ENCODE results near the gene LRMDA.
"Not testable (repeated sequence)": the region's sequence is repeated elsewhere in the genome, so short reads cannot be mapped to it uniquely, and the experiment has no call there.

LRMDA gene

GRCh38 chr10:76055963-76056362 is 624.5 kb downstream of the LRMDA start:
- no peak for DNase-seq (ENCODE audit: low read depth in 1 of 2, low spot score in 1 of 2)

GRCh38 chr10:76060993-76061392 is 629.6 kb downstream of the LRMDA start:
- DNase-seq (ENCODE audit: low read depth in 1 of 2, low spot score in 1 of 2) = not testable (repeated sequence)

GRCh38 chr10:76066457-76066856 is 635.0 kb downstream of the LRMDA start:
- no peak for DNase-seq (ENCODE audit: low read depth in 1 of 2, low spot score in 1 of 2)

- no peak for DNase-seq (ENCODE audit: low read depth in 1 of 2, low spot score in 1 of 2)
Measured at GRCh38 chr10:76067447-76067846, 636.0 kb downstream of the LRMDA start.

GRCh38 chr10:76068856-76069255 is 637.4 kb downstream of the LRMDA start:
- DNase-seq (ENCODE audit: low read depth in 1 of 2, low spot score in 1 of 2) = no peak

- DNase-seq (ENCODE audit: low read depth in 1 of 2, low spot score in 1 of 2) = no peak
Measured at GRCh38 chr10:76070916-76071315, 639.5 kb downstream of the LRMDA start.

- DNase-seq (ENCODE audit: low read depth in 1 of 2, low spot score in 1 of 2) = no peak
Measured at GRCh38 chr10:76071653-76072365, 640.4 kb downstream of the LRMDA start.

GRCh38 chr10:76072384-76072783 is 641.0 kb downstream of the LRMDA start:
- no peak for DNase-seq (ENCODE audit: low read depth in 1 of 2, low spot score in 1 of 2)

GRCh38 chr10:76073524-76073923 is 642.1 kb downstream of the LRMDA start:
- DNase-seq (ENCODE audit: low read depth in 1 of 2, low spot score in 1 of 2) = no peak

- no peak for DNase-seq (ENCODE audit: low read depth in 1 of 2, low spot score in 1 of 2)
Measured at GRCh38 chr10:76074659-76075058, 643.2 kb downstream of the LRMDA start.

GRCh38 chr10:76080451-76080850 is 649.0 kb downstream of the LRMDA start:
- DNase-seq (ENCODE audit: low read depth in 1 of 2, low spot score in 1 of 2) = no peak

- DNase-seq (ENCODE audit: low read depth in 1 of 2, low spot score in 1 of 2) = no peak
Measured at GRCh38 chr10:76080991-76081390, 649.6 kb downstream of the LRMDA start.

GRCh38 chr10:76082232-76082631 is 650.8 kb downstream of the LRMDA start:
- no peak for DNase-seq (ENCODE audit: low read depth in 1 of 2, low spot score in 1 of 2)

GRCh38 chr10:76082956-76083355 is 651.5 kb downstream of the LRMDA start:
- DNase-seq (ENCODE audit: low read depth in 1 of 2, low spot score in 1 of 2) = no peak

- no peak for DNase-seq (ENCODE audit: low read depth in 1 of 2, low spot score in 1 of 2)
Measured at GRCh38 chr10:76085002-76085816, 653.8 kb downstream of the LRMDA start.

GRCh38 chr10:76085817-76086167 is 654.4 kb downstream of the LRMDA start:
- DNase-seq (ENCODE audit: low read depth in 1 of 2, low spot score in 1 of 2) = no peak

GRCh38 chr10:76086170-76086760 is 654.8 kb downstream of the LRMDA start:
- DNase-seq (ENCODE audit: low read depth in 1 of 2, low spot score in 1 of 2) = no peak

- DNase-seq (ENCODE audit: low read depth in 1 of 2, low spot score in 1 of 2) = no peak
Measured at GRCh38 chr10:76086761-76087639, 655.6 kb downstream of the LRMDA start.

GRCh38 chr10:76088008-76088407 is 656.6 kb downstream of the LRMDA start:
- no peak for DNase-seq (ENCODE audit: low read depth in 1 of 2, low spot score in 1 of 2)

GRCh38 chr10:76088980-76089379 is 657.6 kb downstream of the LRMDA start:
- no peak for DNase-seq (ENCODE audit: low read depth in 1 of 2, low spot score in 1 of 2)

- no peak for DNase-seq (ENCODE audit: low read depth in 1 of 2, low spot score in 1 of 2)
Measured at GRCh38 chr10:76089556-76090180, 658.2 kb downstream of the LRMDA start.

All from activated T-helper 1 cell treated with anti-CD3 and anti-CD28 coated beads, Interleukin-2, amount 50 U/mL, for 16 hours (primary cell).